ENCODE measurements around the gene GJD3. TPM values are rescaled to one million over a fixed set of nuclear protein-coding genes. Genes with fewer than 3 reads are reported as not detected.

GJD3 gene
- total and polyA plus RNA-seq, 9 of the 15 experiments (the other 6 are each of a cell fraction or from before 2014, with no cell fraction given): 0.17 to 0.38 TPM; not detected in 7

GRCh38 chr17:40322358-40323315 is 41.9 kb downstream of the GJD3 start (continued):
- TF ChIP-seq, protein P1, sequence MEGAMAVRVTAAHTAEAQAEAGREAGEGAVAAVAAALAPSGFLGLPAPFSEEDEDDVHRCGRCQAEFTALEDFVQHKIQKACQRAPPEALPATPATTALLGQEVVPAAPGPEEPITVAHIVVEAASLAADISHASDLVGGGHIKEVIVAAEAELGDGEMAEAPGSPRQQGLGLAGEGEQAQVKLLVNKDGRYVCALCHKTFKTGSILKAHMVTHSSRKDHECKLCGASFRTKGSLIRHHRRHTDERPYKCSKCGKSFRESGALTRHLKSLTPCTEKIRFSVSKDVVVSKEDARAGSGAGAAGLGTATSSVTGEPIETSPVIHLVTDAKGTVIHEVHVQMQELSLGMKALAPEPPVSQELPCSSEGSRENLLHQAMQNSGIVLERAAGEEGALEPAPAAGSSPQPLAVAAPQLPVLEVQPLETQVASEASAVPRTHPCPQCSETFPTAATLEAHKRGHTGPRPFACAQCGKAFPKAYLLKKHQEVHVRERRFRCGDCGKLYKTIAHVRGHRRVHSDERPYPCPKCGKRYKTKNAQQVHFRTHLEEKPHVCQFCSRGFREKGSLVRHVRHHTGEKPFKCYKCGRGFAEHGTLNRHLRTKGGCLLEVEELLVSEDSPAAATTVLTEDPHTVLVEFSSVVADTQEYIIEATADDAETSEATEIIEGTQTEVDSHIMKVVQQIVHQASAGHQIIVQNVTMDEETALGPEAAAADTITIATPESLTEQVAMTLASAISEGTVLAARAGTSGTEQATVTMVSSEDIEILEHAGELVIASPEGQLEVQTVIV (CRISPR knock-in tag; IDR thresholded peaks at IDR 0.05; ENCODE audit: borderline replicate concordance): no peak
- TF ChIP-seq ELK1 (CRISPR knock-in tag; IDR thresholded peaks at IDR 0.05) (no peak), ZBTB11 (CRISPR knock-in tag; IDR thresholded peaks at IDR 0.05) (peak in 2 of 3 experiments; percentile 36 to 81; a peak in 3 of 6 replicates), BMI1 (IDR thresholded peaks at IDR 0.05; ENCODE audit: low read length) (peak; percentile 85), LCOR (CRISPR knock-in tag; IDR thresholded peaks at IDR 0.05) (no peak), SIN3A (IDR thresholded peaks at IDR 0.05; ENCODE audit: borderline replicate concordance in 2 of 2, control insufficient read depth in 1 of 2, low read depth in 2 of 2, low read length in 2 of 2) (no peak), RFX1 (IDR thresholded peaks at IDR 0.05) (peak; percentile 98), SMARCA4 (IDR thresholded peaks at IDR 0.05) (peak; percentile 44; the same call in 1 of the 2 replicates), L3MBTL2 (IDR thresholded peaks at IDR 0.05) (peak; percentile 25; the same call in 1 of the 2 replicates)
- TF ChIP-seq, protein P2, sequence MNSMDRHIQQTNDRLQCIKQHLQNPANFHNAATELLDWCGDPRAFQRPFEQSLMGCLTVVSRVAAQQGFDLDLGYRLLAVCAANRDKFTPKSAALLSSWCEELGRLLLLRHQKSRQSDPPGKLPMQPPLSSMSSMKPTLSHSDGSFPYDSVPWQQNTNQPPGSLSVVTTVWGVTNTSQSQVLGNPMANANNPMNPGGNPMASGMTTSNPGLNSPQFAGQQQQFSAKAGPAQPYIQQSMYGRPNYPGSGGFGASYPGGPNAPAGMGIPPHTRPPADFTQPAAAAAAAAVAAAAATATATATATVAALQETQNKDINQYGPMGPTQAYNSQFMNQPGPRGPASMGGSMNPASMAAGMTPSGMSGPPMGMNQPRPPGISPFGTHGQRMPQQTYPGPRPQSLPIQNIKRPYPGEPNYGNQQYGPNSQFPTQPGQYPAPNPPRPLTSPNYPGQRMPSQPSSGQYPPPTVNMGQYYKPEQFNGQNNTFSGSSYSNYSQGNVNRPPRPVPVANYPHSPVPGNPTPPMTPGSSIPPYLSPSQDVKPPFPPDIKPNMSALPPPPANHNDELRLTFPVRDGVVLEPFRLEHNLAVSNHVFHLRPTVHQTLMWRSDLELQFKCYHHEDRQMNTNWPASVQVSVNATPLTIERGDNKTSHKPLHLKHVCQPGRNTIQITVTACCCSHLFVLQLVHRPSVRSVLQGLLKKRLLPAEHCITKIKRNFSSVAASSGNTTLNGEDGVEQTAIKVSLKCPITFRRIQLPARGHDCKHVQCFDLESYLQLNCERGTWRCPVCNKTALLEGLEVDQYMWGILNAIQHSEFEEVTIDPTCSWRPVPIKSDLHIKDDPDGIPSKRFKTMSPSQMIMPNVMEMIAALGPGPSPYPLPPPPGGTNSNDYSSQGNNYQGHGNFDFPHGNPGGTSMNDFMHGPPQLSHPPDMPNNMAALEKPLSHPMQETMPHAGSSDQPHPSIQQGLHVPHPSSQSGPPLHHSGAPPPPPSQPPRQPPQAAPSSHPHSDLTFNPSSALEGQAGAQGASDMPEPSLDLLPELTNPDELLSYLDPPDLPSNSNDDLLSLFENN (IDR thresholded peaks at IDR 0.05; ENCODE audit: low read depth in 2 of 2, low read length in 2 of 2): no peak

Data from K562 (cell line).